ENCODE measurements around the gene MARCHF5.
"Not testable (repeated sequence)": the region's sequence is repeated elsewhere in the genome, so short reads cannot be mapped to it uniquely, and the experiment has no call there.

The MARCHF5 gene

DNA sequence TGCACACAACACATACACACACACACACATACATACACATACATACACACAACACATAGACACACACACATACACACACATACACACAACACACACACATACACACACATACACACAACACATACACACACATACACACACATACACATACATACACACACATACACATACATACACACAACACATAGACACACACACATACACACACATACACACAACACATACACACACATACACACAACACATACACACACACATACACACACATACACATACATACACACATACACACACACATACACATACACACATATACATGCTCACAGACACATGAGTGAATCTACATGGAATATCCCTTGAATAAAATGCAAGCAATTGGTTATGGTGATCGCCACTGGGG is 102.2 kb downstream of the MARCHF5 start:
- DNase-seq = not testable (repeated sequence)

DNA sequence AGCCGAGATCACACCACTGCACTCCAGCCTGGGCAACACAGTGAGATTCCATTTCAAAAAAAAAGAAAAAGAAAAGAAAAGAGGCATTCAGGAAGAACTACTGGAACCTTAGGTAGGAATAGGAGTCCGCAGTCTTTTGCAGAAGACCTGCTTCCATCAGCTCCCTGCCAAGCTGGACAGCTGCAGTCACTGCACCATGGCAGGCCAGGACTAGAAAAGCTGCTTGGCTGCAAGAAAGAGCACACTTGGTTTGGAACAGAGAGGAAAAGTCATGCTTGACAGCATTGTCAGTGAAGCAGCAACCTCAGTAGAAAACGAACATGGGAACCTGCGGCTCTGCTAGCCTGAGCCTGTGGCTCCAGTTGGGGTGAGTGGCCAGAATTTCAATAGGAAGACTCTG is 104.3 kb downstream of the MARCHF5 start:
- no peak for DNase-seq

- DNase-seq = not testable (repeated sequence)
These were observed 111.3 kb downstream of the MARCHF5 start for GRCh38 chr10:92402234-92402633.

Measured in GF-D8 (cell line).